Ureter (tissue), 1 donor: ENCODE data around the gene KMT5B. TPM values are rescaled to one million over a fixed set of nuclear protein-coding genes. Genes with fewer than 3 reads are reported as not detected.
A peak's percentile ranks its signal among the peaks of the same experiment; 100 is the strongest.

Experiments used
- DNase-seq: peaks from one replicate; pipeline ENCODE4 v3.0.0-alpha.2; 2020; ENCODE audit warnings: low spot score
- total RNA-seq: library from RNA; stranded (reverse); gene quantifications from one replicate; pipeline ENCODE4 v1.2.4, GENCODE V29; 2023
- donor health status: DM: yes; HTN: yes; CAD: no.

The KMT5B gene
- total RNA-seq, 1 donor from 2014 or later, result 67.6 TPM

DNA sequence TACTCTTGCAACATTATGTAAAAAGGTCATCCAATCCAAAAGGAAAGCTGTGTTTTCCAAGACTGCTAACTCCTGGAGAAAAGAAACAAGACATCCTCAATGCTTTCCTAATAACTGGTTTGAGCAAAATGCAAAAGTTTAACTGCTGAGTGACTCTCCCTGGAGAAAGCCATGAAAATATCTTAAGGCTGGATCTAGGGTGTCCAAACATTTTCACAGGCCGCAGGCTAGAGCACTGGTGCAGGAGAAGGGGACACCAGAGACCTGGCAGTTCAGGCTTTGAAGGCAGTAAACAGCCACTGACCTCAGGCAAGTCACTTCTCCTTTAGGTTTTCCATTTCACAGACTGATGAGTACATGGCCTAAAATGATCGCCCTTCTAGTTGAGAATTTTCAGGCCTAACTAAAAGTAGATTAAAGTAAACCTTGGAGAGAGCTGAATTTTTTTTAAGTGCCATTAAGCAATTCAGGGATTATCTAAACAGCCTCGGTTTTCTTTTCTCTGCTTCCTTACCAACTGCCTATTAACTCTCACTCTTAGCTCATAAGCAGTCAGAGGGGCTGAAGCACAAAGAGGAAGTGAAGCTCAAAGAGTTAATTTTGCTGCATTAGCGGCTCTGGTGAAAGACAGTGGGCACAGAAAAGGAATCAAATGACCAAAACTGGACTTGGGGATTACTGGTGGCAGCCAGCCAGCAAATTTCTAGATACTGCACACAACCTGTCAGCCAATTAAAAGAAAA, 94.2 kb downstream of the KMT5B start:
- DNase-seq, result no peak

DNA sequence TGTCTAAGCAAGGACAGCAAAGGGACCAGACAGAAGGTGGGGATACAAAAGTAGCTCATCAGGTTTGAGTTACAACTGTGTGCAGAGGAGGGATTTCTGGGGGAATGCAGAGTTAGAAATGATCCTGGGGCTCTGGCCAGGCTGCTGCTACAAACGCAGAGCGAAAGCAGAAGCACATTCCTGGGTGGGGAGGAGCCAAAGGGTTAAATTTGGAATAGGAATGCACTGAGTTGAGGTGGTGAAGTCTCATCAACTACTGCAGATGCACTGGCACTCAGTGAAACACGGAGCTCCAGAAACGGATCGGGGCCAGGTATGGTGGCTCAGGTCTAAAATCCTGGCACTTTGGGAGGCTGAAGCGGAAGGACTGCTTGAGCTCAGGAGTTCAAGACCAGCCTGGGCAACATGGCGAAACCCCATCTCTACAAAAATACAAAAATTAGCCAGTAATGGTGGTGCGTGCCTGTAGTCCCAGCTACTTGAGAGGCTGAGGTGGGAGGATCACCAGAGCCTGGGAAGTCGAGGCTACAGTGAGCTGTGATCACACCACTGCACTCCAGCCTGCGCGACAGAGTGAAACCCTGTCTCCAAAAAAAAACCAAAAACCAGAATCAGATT, 95.1 kb downstream of the KMT5B start:
- DNase-seq, result no peak

DNA sequence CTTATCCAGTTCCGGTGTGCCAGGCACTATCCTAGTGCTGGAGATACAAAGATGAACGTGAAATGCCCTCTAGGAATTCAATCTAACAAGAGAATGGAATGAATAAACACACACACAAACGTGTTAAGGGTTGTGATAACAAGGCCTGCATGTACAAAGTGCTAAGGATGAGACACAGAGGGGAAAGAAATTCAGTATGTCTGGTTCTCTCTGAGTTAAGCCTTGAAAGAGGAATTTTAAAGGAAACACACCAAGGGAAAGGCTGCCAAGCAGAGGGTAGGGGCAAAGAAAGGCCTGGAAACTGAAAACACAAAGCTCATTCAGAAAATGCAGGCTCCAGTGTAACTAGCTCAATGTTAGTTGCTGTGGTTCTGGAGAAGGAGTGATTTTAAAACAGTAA, 96.1 kb downstream of the KMT5B start:
- DNase-seq, result no peak

DNA sequence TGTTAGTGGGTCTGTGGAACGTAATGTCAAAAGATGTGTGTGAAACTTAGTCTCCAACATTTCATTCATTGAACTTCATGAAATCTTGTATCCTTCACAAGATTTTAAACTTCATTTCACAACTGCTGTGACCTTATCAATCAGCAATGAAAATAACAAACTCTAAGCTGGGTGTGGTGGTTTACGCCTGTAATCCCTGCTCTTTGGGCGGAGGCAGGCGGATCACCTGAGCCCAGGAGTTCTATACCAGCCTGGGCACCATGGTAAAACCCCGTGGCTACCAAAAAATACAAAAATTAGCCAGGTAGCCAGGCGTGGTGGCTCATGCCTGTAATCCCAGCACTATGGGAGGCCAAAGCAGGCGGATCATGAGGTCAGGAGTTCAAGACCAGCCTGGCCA, 97.0 kb downstream of the KMT5B start:
- no peak for DNase-seq

DNA sequence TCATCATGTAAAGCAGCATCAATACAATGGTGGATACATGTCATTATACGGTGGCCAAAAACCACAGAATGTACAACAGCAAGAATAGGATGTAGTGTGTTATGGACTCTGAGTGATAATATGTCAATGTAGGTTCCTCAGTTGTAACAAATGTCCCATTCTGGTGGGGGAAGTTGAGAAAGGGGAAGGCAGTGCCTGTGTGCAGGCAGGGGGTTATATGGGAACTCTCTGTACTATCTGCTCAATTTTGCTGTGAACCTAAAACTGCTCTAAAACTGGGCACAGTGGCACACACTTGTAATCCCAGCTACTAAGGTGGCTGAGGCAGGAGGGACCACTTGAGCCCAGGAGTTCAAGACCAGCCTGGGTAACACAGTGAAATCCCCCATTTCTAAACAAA, 97.8 kb downstream of the KMT5B start:
- peak; percentile 22 for DNase-seq

DNA sequence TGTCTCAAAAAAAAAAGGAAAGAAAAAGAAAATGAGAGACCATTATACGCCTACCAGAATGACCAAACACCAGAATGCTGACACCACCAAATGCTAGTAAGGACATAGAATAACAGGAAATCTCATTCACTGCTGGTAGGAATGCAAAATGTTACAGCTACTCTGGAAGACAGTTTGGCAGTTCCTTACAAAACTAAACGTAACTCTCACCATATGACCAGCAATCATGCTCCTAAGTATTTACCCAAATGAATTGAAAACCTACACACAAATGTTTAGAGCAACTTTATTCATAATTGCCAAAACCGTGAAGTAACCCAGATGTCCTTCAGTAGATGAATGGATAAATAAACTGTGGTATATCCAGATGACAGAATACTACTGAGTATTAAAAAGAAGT, 99.1 kb downstream of the KMT5B start:
- no peak for DNase-seq

DNA sequence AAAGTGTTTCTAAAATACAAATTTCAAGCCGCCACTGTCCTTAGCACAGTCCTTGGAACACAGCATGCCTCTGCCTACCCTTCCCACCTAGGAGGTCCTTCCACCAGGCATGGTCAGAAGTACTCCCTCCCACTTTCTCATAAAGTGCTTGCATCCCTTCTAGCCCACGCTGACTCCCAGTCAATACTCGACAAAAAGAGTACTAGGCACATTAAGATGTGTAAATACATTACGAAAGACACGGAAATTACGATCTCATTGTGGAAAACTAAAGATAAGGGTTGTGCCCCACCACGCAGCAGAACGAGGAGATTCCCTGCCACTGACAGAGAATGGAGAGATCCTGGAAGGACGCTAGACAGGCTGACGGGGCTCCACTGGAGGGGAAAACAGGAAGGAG, 105.4 kb downstream of the KMT5B start:
- no peak for DNase-seq

DNA sequence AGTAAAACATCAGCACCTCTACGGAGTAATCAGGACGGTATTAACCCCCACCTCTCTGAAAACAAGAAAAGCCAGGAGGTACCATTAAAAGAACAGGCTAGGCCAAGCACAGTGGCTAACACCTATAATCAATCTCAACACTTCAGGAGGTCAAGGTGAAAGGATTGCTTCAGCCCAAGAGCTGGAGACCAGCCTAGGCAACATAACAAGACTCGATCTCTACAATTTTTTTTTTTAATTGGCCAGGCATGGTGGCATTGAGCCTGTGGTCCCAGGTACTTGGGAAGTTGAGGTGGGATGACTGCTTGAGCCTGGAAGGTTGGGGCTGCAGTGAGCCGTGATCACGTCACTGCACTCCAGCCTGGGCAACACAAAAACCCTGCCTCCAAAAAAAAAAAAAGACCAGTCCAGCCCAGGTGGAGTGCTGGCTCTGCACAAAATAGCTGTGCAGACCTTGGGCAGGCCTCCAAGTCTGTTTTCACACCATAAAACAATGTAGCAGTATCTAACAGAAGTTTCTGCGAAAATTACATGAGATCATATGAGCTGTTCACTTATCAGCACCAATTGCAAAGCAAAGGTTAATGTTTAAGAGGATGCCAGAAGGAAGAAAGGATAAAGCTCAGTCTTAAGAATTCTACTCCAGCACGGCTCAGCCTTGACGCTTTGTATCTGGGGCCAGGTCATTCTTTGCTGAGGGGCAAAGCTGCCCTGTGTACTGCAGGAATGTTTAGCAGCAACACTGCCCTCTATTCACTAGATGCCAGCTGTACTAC, 106.7 kb downstream of the KMT5B start:
- no peak for DNase-seq

Other genes with a start within 250 kb of the KMT5B start
- gene UNC93B1, start 209.2 kb downstream of the KMT5B start, total RNA-seq, result 98.3 TPM
- gene ALDH3B1, start 203.0 kb downstream of the KMT5B start, total RNA-seq, result 25.4 TPM
- 172 TPM for gene NDUFS8, start 182.6 kb downstream of the KMT5B start, total RNA-seq
- gene TCIRG1, start 174.3 kb downstream of the KMT5B start, total RNA-seq, result 134 TPM
- gene CHKA, start 91.9 kb downstream of the KMT5B start, total RNA-seq, result 66.2 TPM
- 37.1 TPM for gene C11orf24, start 58.7 kb upstream of the KMT5B start, total RNA-seq
- 82.4 TPM for gene LRP5, start 99.3 kb upstream of the KMT5B start, total RNA-seq
- gene PPP6R3, start 247.5 kb upstream of the KMT5B start, total RNA-seq, result 183 TPM